Caco-2 (cell line): ENCODE results near the gene DHPS. TPM values are rescaled to one million over a fixed set of nuclear protein-coding genes. Genes with fewer than 3 reads are reported as not detected.

Source experiments
- BruUV-seq: library from RNA; stranded (reverse); fragments of 400-500 nt; replicated peaks from 2 replicates; lab custom pipeline; 2021; lab: Mats Ljungman, UMichigan
- CTCF ChIA-PET: fragments of 300-600 bp; sonication (Branson Sonifier 250); formaldehyde crosslinking; loops from one replicate; lab custom pipeline; 2022; ENCODE audit warnings: antibody characterized with exemption; lab: Charles Lee
- POLR2A ChIA-PET: fragments of 300-600 bp; sonication (Branson Sonifier 250); formaldehyde crosslinking; loops from one replicate; lab custom pipeline; 2022; ENCODE audit warnings: antibody characterized with exemption; lab: Charles Lee
- DNase-seq, 2 experiments: peaks; one replicate each; pipeline versions ENCODE4 v3.0.0 to v3.0.0-alpha.2; 2020 to 2022
- H3K27me3 ChIP-seq: replicated peaks from 2 replicates; pipeline ENCODE4 v1.6.0; 2011; ENCODE audit warnings: low read length; ENCODE audit not compliant: control insufficient read depth, insufficient read depth
- H3K36me3 ChIP-seq: 2 replicates; pipeline ENCODE4 v1.5.1; 2011; ENCODE audit warnings: low read length; ENCODE audit not compliant: control insufficient read depth, insufficient read depth
- H3K4me1 ChIP-seq: fragments of 250-450 bp; sonication (Bioruptor Pico); 2 replicates; pipeline ENCODE4 v1.5.1; 2020; ENCODE audit warnings: mild to moderate bottlenecking
- H3K4me3 ChIP-seq: 2 replicates; pipeline ENCODE4 v1.5.1; 2011; ENCODE audit warnings: low read depth, mild to moderate bottlenecking, control low read depth, low read length
- H3K9me3 ChIP-seq: fragments of 250-450 bp; sonication (Bioruptor Pico); 2 replicates; pipeline ENCODE4 v1.5.1; 2020; ENCODE audit warnings: mild to moderate bottlenecking, moderate library complexity
- H3K27ac Mint-ChIP-seq: one replicate; pipeline ENCODE4 v1.8.0; 2022; ENCODE audit warnings: mixed read lengths; ENCODE audit not compliant: unreplicated experiment
- H3K27me3 Mint-ChIP-seq: one replicate; pipeline ENCODE4 v1.8.0; 2022; ENCODE audit warnings: mixed read lengths; ENCODE audit not compliant: insufficient read depth, unreplicated experiment
- H3K36me3 Mint-ChIP-seq: one replicate; pipeline ENCODE4 v1.8.0; 2022; ENCODE audit warnings: mild to moderate bottlenecking, mixed read lengths; ENCODE audit not compliant: insufficient read depth, unreplicated experiment
- H3K4me1 Mint-ChIP-seq: one replicate; pipeline ENCODE4 v1.8.0; 2022; ENCODE audit warnings: low read depth, mixed read lengths; ENCODE audit not compliant: unreplicated experiment
- H3K4me3 Mint-ChIP-seq: one replicate; pipeline ENCODE4 v1.8.0; 2022; ENCODE audit warnings: mild to moderate bottlenecking, moderate library complexity, mixed read lengths; ENCODE audit not compliant: unreplicated experiment
- H3K9me3 Mint-ChIP-seq: one replicate; pipeline ENCODE4 v1.8.0; 2022; ENCODE audit warnings: mixed read lengths; ENCODE audit not compliant: unreplicated experiment
- intact Hi-C: fragments of 100-400 bp; cut with micrococcal nuclease; formaldehyde crosslinking; loops from one replicate; pipeline ENCODE4 v1.10.0; 2022; ENCODE audit not compliant: unreplicated experiment
- total RNA-seq: library from RNA; stranded (reverse); gene quantifications from 2 replicates; pipeline ENCODE4 v1.2.3, GENCODE V29; 2022
- TF ChIP-seq, protein P1 (sequence below), 2 experiments: fragments of 200-600 bp in 1 of 2; IDR thresholded peaks; 1 replicate in 1 of 2; 2 replicates in 1 of 2; pipeline versions ENCODE4 v1.5.1 to v1.8.0; 2011 to 2022; ENCODE audit warnings: antibody characterized with exemption in 1 of 2, control low read depth in 1 of 2, inconsistent platforms in 1 of 2, low read depth in 1 of 2, low read length in 1 of 2, mild to moderate bottlenecking in 1 of 2, moderate library complexity in 1 of 2; ENCODE audit not compliant: insufficient read depth in 1 of 2, severe bottlenecking in 1 of 2, unreplicated experiment in 1 of 2

DHPS gene
- total RNA-seq, 1 experiment from 2014 or later = 76.4 TPM

DNA sequence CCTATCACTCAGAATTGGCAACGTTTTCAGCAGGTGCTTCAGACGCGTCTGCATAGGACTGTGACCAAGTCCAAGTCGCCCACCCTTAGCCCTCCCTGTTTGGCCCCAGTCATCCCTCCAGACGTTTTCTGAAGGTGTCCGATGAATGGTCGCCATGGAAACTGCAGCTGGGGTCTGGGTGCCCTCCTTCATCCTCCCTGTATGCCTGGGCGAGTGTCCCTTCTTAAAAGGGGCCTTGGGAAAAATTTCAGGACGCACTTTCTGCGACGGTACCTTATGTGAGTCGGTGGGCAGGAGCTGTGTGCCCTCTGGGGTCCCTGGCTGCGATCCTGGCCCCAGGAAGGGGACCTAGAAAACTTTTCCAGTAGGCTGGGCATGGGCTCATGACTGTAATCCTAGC lies 40.2 kb downstream of the DHPS start:
- no peaks in the 10 kb centered on the region for H3K27me3 ChIP-seq
- Mint-ChIP-seq H3K36me3 (no peaks in the 10 kb centered on the region), H3K4me3 (no peak overlapping the region), H3K4me1 (no peaks in the 10 kb centered on the region), H3K27me3 (no peaks in the 10 kb centered on the region), H3K9me3 (no peaks in the 10 kb centered on the region), H3K27ac (no peak overlapping the region)
- ChIA-PET POLR2A (no interaction called here), CTCF (no interaction called here)
- BruUV-seq = no TSS peak
- H3K36me3 ChIP-seq = no peaks in the 10 kb centered on the region
- intact Hi-C loops = no loop called here
- H3K4me3 ChIP-seq = no peak overlapping the region
- no peaks in the 10 kb centered on the region for H3K9me3 ChIP-seq
- TF ChIP-seq, protein P1, sequence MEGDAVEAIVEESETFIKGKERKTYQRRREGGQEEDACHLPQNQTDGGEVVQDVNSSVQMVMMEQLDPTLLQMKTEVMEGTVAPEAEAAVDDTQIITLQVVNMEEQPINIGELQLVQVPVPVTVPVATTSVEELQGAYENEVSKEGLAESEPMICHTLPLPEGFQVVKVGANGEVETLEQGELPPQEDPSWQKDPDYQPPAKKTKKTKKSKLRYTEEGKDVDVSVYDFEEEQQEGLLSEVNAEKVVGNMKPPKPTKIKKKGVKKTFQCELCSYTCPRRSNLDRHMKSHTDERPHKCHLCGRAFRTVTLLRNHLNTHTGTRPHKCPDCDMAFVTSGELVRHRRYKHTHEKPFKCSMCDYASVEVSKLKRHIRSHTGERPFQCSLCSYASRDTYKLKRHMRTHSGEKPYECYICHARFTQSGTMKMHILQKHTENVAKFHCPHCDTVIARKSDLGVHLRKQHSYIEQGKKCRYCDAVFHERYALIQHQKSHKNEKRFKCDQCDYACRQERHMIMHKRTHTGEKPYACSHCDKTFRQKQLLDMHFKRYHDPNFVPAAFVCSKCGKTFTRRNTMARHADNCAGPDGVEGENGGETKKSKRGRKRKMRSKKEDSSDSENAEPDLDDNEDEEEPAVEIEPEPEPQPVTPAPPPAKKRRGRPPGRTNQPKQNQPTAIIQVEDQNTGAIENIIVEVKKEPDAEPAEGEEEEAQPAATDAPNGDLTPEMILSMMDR (IDR thresholded peaks at IDR 0.05; ENCODE audit: insufficient read depth in 1 of 2, low read depth in 1 of 2, low read length in 1 of 2, severe bottlenecking in 1 of 2, unreplicated experiment in 1 of 2) = no peak
- no peaks in the 10 kb centered on the region for H3K4me1 ChIP-seq
- DNase-seq = no peak

DNA sequence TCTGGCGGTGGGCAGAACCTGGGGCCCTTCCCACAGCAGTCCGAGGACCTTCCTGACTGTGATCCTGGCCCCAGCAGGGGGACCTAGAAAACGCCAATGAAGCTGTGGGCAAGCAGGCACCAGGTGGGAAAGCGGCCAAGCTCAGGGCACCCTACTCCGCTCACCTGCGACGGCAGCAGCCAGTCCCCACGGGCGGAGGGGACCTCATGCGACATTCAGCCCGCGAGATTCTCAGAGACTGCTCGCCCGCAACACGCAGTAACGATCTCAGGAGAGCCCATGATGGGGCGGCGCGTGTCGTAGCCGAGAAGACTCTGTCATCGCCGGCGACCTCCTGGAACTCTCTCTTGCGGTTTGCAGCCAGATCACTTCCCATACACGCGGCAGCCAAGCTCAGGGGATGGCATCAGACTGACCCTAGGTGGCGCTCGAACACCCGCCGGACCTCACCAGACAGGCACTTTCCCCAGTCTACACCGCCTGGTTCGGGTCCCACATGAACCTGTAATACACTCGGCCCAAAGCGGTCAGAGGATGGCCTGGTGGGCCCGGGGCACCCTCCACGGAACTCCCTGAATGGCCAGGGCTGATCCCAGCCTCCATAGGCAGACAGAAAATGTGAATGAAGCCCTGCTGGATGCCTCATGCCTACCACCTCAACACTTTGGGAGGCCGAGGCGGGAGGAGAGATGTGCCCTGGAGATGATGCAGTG lies 41.6 kb downstream of the DHPS start:
- H3K27me3 ChIP-seq = no peaks in the 10 kb centered on the region
- H3K9me3 ChIP-seq = no peaks in the 10 kb centered on the region
- Mint-ChIP-seq H3K4me1 (peaks cover 4% of the 10 kb centered on the region), H3K27me3 (no peaks in the 10 kb centered on the region), H3K4me3 (peak overlapping the region; percentile 27), H3K9me3 (no peaks in the 10 kb centered on the region), H3K36me3 (peaks cover 2% of the 10 kb centered on the region), H3K27ac (no peak overlapping the region)
- no peaks in the 10 kb centered on the region for H3K36me3 ChIP-seq
- CTCF ChIA-PET = interaction anchor here (0.8 to 1.2 kb wide), 2 partner anchors 26 to 32 kb away, joined by 4 to 5 read pairs; partner anchors contain the start of genes MAN2B1 and WDR83
- no peaks in the 10 kb centered on the region for H3K4me1 ChIP-seq
- intact Hi-C loops = no loop called here
- no TSS peak for BruUV-seq
- POLR2A ChIA-PET = no interaction called here
- DNase-seq = peak; percentile 62 to 66
- no peak overlapping the region for H3K4me3 ChIP-seq
- TF ChIP-seq, protein P1 (IDR thresholded peaks at IDR 0.05; ENCODE audit: insufficient read depth in 1 of 2, low read depth in 1 of 2, low read length in 1 of 2, severe bottlenecking in 1 of 2, unreplicated experiment in 1 of 2) = peak; percentile 31 to 44

DNA sequence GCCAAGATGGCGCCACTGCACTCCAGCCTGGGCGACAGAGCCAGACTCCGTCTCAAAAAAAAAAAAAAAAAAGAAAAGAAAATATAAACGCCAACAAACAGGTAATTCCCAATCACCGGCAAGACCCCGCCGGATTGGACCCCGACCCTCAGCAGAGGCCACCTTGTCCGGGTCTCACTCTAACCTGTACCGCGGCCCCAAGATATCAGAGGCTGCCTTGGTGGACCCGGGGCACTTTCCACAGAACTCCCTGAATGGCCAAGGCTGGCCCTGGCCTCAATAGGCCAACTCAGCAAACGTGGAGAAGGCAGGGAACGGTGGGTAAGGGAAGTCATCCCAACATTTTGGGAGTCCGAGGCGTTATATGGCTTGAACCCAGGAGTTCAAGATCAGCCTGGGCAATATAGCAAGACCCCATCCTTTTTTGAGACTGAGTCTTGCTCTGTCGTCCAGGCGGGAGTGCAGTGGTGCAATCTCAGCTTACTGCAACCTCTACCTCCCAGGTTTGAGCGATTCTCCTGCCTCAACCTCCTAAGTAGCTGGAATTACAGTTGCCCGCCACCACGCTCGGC lies 43.0 kb downstream of the DHPS start:
- Histone ChIP-seq H3K36me3 (no peaks in the 10 kb centered on the region), H3K27me3 (no peaks in the 10 kb centered on the region), H3K4me1 (no peaks in the 10 kb centered on the region), H3K9me3 (no peaks in the 10 kb centered on the region), H3K4me3 (no peak overlapping the region)
- no peak for DNase-seq
- intact Hi-C loops = no loop called here
- POLR2A ChIA-PET = no interaction called here
- BruUV-seq = no TSS peak
- peaks cover 7% of the 10 kb centered on the region for H3K9me3 Mint-ChIP-seq
- H3K36me3 Mint-ChIP-seq = peaks cover 8% of the 10 kb centered on the region
- H3K4me3 Mint-ChIP-seq = no peak overlapping the region
- TF ChIP-seq, protein P1 (IDR thresholded peaks at IDR 0.05; ENCODE audit: insufficient read depth in 1 of 2, low read depth in 1 of 2, low read length in 1 of 2, severe bottlenecking in 1 of 2, unreplicated experiment in 1 of 2) = no peak
- CTCF ChIA-PET = no interaction called here
- peaks cover 6% of the 10 kb centered on the region for H3K4me1 Mint-ChIP-seq
- H3K27ac Mint-ChIP-seq = no peak overlapping the region
- H3K27me3 Mint-ChIP-seq = no peaks in the 10 kb centered on the region
